ENCODE measurements around the gene GPC3.

- no peak for TF ChIP-seq CTCF (IDR thresholded peaks at IDR 0.05)
- TF ChIP-seq ZFX (IDR thresholded peaks at IDR 0.05; ENCODE audit: borderline replicate concordance): no peak
These were observed 77.0 kb downstream of the GPC3 start for GRCh38 chrX:133908223-133908955.
